ENCODE data around the gene CRLF2.
"Not testable (repeated sequence)": the region's sequence is repeated elsewhere in the genome, so short reads cannot be mapped to it uniquely, and the experiment has no call there.

The CRLF2 gene, protein sequence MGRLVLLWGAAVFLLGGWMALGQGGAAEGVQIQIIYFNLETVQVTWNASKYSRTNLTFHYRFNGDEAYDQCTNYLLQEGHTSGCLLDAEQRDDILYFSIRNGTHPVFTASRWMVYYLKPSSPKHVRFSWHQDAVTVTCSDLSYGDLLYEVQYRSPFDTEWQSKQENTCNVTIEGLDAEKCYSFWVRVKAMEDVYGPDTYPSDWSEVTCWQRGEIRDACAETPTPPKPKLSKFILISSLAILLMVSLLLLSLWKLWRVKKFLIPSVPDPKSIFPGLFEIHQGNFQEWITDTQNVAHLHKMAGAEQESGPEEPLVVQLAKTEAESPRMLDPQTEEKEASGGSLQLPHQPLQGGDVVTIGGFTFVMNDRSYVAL

DNA sequence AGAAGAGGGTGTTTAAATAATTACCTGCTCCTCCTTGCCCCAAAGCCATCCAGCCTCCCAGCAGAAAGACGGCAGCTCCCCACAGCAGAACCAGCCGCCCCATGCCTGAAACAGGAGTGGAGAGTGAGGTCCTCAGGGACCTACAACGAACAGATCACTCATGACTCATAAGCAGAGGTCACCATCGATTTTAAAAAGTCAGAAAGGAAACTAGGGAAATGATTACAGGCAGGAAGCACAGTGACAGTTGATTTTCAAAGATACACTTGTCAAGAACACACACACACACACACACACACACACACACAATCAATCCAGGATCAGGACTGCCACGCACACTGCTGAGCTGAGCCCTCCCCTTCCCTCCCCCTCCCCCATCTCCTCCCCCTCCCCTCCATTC is at the start of gene CRLF2:
Gene CRLF2 (minus strand): TSS at position 118 of the 400 bp plus-strand sequence. CDS start 15 bp downstream, at position 103.
- no peak for DNase-seq (ENCODE audit: low spot score)

DNA sequence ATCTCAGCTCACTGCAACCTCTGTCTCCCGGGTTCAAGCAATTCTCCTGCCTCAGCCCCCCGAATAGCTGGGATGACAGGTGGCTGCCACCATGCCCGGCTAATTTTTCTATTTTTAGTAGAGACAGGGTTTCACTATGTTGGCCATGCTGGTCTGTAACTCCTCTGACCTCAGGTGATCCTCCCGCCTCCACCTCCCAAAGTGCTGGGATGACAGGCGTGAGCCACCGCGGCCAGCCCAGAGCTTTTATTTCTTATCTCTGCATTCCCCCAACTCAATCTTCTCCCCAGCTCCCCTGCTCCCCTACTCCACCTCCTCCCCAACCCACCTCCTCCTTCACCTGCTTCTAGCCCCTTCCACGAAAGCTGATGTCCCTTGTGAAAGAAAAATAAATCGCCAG is 49.3 kb upstream of the CRLF2 start:
- not testable (repeated sequence) for DNase-seq (ENCODE audit: low spot score)

DNA sequence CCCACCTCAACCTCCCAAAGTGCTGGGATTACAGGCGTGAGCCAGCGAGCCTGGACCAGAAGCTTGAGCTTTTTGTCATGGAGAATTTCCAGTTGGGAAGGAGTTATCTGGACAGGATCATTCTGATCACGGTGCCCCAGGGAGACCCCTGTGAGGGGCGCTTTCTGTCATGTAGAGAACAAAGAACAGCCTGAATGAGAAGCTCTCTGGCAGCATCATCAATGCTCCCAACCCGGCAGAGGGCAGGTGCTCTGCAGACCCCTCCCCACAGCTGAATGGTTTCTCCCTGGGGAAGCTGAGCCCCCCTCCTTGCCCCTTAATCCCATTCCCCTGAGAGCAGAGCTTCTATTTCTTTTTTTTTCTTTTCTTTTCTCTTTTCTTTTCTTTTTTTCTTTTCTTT is 48.8 kb upstream of the CRLF2 start:
- no peak for DNase-seq (ENCODE audit: low spot score)

DNA sequence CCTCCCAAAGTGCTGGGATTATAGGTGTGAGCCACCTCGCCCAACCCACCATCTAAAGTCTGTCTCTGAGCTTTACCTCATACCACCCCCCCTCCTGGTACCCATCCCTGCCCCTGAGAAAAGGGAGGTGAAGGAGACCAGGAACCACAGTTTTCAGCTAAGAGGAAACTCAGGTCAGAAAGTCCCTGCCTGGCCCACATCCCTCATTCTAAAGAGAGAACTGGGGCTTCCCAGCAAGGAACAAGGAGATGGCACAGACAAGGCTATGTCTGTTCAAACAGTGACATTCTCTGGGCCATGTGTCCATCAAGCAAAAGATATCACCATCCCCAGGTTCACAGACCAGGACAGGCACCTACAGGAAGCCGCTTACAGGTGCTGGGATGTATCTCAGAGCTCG is 40.4 kb upstream of the CRLF2 start:
- no peak for DNase-seq (ENCODE audit: low spot score)

DNA sequence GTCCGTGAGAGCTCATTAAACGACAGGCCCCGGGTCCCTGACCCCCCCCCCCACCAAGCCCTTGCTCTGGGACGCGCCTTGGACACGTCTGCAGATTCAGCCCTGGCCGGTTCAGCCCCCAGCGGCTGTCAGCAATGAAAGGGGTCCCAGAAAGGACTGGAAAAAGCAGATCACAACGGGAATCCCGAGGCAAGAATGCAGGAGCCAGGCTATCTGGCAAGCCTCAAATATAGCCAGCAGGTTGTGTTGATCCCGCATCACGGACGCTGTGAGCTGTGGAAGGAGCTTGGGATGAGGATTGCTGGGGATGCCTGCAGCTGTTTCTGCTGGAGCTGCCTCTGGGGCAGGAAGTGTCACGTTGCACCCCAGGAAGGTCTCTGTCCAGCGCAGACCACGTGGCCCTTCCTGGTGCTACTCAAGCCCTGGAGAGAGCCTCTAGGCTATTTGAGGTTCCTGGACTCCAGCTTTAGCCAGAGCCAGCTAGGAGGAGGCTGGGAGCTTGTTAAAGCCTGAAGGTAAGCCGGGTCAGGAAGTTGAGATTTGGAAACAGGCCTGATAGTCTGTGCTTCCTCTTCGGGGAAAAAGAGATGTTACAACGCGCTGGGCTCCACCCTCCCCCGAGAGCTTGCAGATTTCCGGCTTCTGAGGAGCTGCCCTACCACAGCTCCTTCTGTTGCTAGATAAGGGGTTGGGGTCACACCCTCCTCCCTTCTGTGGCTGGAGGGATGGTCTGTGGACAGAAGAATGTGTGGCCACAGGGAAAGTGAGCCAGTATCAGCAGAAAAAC is 36.8 kb upstream of the CRLF2 start:
- no peak for DNase-seq (ENCODE audit: low spot score)

DNA sequence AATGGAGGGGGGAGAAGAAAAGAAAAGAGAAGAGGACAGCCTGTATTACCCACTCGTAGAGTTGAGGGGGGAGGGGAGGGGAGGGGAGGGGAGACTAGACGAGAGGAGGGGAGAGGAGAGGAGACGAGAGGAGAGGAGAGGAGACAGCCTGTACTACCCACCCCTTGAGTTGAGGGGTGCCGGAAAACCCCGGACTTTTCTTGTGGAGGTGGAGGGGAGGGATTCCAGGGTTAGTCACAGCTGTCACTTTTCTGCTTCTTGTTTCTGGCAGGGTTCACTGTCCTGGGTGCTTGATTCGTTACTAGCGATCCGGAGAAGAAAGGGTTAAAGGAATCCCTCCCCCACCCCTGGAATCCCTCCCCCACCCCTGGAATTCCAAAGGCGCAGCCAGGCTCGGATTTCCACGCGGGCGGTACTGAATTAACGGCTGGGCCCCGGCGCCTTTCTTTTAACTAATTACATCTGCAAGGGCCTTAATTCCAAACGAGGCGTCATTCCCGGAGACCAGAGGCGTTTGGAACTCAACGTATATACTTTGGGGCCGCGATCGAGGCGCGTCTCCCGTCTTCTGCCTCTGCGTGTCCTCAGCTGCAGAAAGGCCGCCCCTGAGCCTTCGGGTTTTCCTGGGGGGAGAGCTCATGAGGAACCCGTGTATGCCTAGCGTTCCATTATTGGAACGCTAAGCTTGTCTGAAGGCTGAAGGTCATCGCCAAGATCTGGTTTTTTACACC is 36.0 kb upstream of the CRLF2 start:
- DNase-seq (ENCODE audit: low spot score) = no peak

DNA sequence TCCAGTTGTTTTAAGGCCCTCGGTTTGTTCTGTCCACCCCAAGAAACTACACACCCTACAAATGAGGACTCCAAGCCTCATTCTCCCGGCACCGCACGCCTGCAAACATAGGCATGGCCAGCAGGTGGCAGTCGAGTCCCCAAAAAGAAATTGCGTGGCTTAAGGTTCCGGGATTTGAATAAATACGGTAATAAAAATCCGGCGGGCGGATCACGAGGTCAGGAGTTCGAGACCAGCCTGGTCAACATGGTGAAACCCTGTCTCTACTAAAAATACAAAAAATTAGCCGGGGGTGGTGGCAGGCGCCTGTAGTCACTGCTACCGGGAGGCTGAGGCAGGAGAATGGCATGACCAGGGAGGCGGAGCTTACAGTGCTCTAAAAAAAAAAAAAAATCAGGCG is 34.4 kb upstream of the CRLF2 start:
- peak; percentile 60 for DNase-seq (ENCODE audit: low spot score)

DNA sequence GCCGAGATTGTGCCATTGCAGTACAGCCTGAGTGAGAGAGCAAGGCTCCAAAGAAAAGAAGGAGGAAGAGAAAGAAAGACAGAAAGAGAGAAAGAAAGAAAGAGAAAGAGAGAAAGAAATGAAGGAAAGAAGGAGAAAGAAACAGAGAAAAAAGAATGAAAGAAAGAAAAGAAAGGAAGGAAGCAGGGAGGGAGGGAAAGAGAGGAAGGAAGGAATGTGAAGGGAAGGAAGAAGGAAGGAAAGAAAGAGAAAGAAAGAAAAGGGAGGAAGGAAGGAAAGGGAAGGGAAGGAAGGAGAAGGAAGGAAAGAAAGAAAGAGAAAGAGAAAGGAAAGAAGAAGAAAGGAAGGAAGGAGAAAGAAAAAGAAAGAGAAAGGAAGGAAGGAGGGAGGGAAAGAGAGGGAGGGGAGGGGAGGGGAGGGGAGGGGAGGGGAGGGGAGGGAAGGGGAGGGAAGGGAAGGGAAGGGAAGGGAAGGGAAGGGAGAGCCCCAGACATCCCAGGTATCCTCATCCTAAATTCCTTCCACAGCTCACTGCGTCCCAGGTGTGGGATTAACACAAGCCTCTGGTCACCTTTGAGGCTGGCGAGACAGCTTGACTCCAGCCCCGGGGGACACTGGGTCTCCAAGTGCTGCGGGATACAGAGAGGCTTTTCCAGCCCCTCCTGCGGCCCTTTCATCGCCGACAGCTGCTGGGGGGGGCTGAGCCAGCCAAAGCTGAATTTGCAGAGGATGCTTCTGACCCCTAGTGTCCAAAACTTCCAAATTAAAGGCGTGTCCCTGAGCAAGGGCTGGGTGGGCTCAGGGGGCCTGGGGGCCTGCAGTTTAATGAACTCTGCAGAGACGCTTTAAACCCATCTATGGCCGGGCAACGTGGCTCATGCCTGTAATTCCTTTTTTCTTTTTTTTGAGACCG is 32.0 kb upstream of the CRLF2 start:
- no peak for DNase-seq (ENCODE audit: low spot score)

DNA sequence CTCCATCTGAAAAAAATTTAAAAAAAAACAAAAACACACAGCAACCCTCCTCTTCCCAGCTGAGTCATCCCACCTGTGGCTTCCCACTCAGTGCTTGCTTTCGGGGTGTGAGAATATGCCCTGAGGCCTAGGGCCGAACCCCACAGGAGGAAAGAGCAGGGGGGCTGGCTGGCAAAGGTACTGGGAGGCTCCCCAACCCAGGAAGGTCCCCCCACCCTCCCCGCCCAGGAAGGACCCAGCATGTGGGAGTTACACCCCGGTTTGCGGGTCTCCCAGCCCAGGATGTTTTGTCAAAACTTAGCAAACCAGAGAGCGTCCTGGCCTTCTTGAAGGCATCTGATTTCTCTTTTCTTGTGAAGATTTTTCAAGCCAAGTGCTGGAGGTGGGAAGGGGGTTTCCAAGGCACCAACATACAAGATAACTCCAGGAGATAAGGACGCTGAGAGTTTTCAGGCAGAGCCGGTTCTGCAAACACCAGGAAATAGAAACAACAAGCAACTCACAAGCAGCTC is 30.5 kb upstream of the CRLF2 start:
- DNase-seq (ENCODE audit: low spot score) = no peak

DNA sequence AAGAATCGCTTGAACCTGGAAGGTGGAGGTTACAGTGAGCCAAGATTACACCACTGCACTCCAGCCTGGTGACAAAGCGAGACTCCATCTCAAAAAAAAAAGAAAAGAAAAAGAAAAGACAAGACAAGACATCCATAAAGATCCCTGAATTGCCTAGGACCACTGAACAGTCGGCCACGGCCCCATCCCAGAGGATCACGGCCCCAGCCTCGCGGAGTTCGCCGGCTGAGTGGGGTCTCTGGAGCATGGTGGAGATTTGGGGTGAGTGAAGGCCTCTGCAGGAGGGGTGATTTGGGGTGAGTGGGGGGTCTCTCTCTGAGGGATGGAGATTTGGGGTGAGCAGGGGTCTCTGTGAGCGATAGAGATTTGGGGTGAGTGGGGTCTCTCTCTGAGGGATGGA is 28.1 kb upstream of the CRLF2 start:
- not testable (repeated sequence) for DNase-seq (ENCODE audit: low spot score)

DNA sequence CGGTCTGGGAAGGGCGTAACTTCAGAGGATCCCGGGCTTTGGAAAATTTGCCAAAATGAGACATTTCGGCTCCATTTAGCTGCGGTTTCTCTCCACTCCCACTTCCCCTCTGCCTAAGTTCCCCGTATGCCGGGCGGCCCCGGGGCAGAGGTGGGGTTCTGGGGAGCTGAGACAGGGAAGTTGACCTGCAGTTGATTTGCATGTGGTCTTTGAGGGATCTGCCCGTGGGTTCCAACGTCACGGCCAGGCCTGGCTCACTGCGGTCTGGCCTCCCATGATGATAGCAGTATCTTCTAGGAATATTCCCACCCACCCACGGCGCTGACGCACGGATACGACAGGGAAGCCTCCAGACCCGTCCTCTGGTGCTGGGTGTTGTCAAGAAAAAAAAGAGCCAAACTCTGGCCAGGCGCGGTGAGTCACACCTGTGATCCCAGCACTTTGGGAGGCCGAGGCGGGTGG is 27.3 kb upstream of the CRLF2 start:
- no peak for DNase-seq (ENCODE audit: low spot score)

DNA sequence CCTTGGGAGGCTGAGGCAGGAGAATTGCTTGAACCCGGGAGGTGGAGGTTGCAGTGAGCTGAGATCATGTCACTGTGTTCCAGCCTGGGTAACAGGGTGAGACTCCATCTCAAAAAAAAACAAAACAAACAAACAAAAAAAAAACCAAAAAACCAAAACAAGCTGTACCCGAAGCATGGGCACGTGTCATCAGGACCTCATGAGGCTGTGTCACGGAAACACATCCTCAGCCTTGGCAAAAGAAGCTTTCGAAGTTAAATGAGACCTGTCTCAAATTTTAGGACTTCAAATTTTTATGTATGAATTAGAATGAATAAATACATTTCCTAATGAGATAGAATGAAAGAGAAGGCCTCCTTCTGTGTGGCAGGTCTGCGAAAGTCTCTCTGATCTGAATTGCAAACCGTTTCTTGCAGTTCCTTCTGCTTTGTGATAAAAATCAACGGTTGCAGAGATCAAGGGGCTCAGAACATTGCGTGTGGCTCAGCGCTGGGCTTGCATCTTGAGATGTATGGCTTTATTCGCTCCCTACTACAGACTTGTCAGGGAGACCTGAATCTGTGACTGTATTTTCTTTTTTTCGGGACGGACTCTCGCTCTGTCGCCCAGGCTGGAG is 19.5 kb upstream of the CRLF2 start:
- DNase-seq (ENCODE audit: low spot score) = no peak

DNA sequence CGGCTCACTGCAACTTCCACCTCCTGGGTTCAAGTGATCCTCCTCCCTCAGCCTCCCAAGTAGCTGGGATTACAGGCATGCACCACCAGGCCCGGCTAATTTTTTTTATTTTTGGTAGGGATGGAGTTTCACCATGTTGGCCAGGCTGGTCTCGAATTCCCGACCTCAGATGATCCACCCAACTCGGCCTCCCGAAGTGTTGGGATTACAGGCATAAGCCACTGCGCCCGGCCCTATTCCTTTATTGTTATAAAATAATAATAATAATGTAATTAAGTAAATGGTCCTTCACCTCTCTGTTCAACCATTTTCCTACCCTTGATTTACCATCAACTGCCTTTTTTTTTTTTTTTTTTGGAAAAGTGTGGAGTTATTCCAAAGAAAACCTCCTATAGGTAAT is 15.7 kb upstream of the CRLF2 start:
- not testable (repeated sequence) for DNase-seq (ENCODE audit: low spot score)

DNA sequence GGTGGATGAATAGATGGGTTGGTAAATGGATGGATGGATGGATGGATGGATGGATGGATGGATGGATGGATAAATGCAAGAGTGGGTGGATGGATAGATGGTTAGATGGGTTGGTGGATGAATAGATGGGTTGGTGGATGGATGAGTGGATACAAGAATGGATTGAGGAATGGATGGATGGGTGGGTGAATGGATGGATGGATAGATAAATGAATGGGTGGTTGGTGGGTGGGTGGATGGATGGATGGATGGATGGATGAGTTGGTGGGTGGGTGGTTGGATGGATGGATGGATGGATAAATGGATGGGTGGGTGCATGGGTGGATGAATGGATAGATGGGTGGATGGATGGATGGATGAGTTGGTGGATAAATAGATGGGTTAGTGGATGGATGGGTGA is 13.8 kb upstream of the CRLF2 start:
- no peak for DNase-seq (ENCODE audit: low spot score)

DNA sequence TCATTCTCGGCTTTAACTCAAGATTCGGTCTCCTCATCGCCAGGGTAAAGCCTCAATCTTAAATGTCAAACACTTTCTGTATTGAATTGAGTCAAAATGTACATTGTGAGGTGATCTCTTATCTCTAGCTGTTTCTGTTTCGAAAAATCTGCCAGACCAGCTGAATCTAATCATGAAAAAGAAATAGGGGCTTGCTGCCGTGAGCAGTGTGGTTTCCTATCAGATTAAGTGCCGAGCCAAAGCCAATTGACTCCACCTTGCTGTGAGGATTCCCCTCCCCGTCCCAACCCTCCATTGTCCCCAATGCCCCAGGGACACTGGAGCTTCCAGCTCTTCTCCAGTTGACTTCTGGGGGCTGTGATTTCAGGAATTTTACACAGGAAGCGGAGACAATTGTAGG is 12.5 kb upstream of the CRLF2 start:
- DNase-seq (ENCODE audit: low spot score) = no peak

DNA sequence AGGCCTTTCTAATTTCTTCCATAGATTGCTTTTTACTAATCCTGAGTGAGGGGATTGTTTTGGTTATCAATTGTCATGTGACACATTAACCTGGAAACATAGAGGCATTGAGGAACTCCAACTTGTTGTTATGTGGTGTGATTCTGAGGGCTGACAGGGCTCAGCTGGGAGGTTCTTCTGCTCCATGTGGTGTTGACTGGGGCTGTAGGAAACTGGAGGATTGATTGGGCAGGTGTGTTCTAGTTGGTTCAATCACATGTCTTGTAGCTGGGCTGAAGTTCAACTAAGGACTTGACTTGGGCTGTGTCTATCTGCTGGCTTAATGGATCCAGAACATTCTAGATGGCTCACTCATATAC is 10.8 kb upstream of the CRLF2 start:
- no peak for DNase-seq (ENCODE audit: low spot score)

DNA sequence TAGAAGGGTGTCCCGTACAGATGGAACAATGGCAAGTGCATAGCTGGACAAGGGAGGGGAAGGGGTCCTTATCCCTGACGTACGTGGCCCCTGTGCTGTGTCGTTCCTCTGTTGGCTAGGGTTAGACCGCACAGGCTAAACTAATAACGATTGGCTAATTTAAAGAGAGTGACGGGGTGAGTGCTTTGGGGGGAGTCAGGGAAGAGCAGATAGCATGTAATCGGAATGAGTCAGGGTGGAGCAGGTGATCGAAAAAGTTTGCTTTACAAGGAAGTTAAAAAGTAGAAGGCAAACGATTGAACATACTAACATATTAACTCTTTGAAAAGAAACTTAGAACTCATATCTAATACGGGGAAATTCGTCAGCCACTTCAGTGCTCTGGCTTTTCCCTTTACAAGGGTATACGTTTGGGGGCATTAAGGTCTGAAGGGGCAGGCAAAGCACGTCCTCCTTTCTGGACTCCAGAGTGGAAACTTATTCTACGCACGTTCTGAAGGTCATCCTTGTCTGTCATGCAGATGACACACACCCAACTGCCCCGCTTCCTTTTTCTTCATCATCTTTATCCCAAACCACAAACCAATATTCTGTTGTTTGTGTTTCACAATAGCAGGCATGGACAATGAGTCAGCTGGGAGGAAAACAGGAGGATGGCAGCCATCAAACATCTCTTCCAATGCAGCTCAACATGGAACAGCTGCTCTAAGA is 10.2 kb upstream of the CRLF2 start:
- DNase-seq (ENCODE audit: low spot score) = no peak

DNA sequence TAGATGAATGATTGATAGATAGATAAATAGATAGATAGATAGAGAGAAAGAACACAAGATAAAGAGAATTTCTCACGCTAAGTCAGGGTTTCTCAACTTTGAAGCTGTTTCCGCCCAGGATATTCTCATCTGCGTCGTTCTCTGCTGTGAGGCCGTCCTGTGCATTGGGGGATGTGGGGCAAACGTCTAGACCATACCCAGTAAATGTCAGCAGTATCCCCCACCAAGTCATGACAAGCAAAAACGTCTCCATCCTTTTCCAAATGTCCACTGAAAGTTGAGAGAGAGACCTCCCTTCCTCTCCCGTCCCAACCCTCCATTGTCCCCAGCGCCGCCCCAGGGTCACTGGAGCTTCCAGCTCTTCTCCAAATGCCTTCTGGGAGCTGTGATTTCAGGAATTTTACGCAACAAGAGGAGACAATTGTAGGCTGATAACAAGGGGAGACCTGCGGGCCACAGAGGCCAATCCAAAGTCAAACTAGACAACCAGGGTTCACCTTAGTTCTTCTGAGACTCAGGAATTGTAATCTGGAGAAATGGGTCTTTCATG is 8.9 kb upstream of the CRLF2 start:
- DNase-seq (ENCODE audit: low spot score) = no peak

DNA sequence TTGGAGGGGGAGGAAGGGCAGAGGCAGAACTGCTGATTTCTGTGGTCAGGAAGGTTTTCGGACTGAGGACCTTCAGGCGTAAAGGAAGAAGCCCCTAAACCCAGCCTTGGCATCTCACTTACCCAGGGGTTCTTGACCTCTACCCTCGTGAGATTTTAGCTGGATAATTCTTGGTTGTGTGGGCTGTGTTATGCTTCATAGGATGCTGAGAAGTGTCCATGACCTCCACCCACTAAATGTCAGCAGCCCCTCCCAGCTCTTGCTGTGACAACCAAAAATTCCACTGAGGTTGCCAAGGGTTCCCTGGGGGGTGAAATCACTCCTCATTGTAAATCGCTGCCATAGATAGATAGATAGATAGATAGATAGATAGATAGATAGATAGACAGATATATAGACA is 5.8 kb upstream of the CRLF2 start:
- no peak for DNase-seq (ENCODE audit: low spot score)
